OCI-LY1 (cell line): ENCODE measurements around the gene LEF1.

Source experiments
- CTCF ChIP-seq: fragments of 200-600 bp; sonication (generic), shearing (Covaris generic); IDR thresholded peaks from 2 replicates; pipeline ENCODE4 v1.5.1; 2017; ENCODE audit warnings: mild to moderate bottlenecking, antibody characterized with exemption, low read length, moderate library complexity, mixed read lengths
- EZH2 ChIP-seq: fragments of 200-600 bp; sonication (generic), shearing (Covaris generic); IDR thresholded peaks from 2 replicates; pipeline ENCODE4 v1.8.0; 2017; ENCODE audit warnings: borderline replicate concordance, mixed run types, mild to moderate bottlenecking, antibody characterized with exemption, low read length, moderate library complexity, mixed read lengths

- TF ChIP-seq CTCF (no peak), EZH2 (no peak)
Observed at GRCh38 chr4:108149588-108150380, 18.9 kb downstream of the LEF1 start.
